Thymus (tissue), 11 donors: Measurements from ENCODE around the gene SHCBP1. TPM values are rescaled to one million over a fixed set of nuclear protein-coding genes. Genes with fewer than 3 reads are reported as not detected.

Experiments used
- DNase-seq, 9 donors: peaks; one replicate each; pipeline ENCODE4 v3.0.0-alpha.2; 2013; ENCODE audit warnings: low spot score in 9 of 9, low read depth in 6 of 9, missing footprints in 1 of 9
- H3K27ac ChIP-seq, 2 donors: one replicate each; pipeline ENCODE4 v1.5.1; 2013; ENCODE audit warnings: control low read depth in 1 of 2, low read depth in 1 of 2, low read length in 1 of 2, mild to moderate bottlenecking in 1 of 2, moderate library complexity in 1 of 2
- H3K27me3 ChIP-seq, 2 donors: one replicate each; pipeline ENCODE4 v1.5.1; 2013; ENCODE audit warnings: low read length in 1 of 2; ENCODE audit not compliant: control insufficient read depth in 2 of 2, insufficient read depth in 1 of 2
- H3K36me3 ChIP-seq, 2 donors: one replicate each; pipeline ENCODE4 v1.5.1; 2013; ENCODE audit warnings: low read length in 1 of 2, mild to moderate bottlenecking in 1 of 2, moderate library complexity in 1 of 2; ENCODE audit not compliant: control insufficient read depth in 2 of 2, insufficient read depth in 2 of 2
- H3K4me1 ChIP-seq, 2 donors: one replicate each; pipeline ENCODE4 v1.5.1; 2013; ENCODE audit warnings: low read length in 2 of 2; ENCODE audit not compliant: control insufficient read depth in 2 of 2, insufficient read depth in 2 of 2
- H3K4me3 ChIP-seq, 2 donors: one replicate each; pipeline ENCODE4 v1.5.1; 2013; ENCODE audit warnings: low read length in 2 of 2, control low read depth in 1 of 2, mild to moderate bottlenecking in 1 of 2
- H3K9me3 ChIP-seq, 2 donors: one replicate each; pipeline ENCODE4 v1.5.1; 2013; ENCODE audit warnings: low read length in 1 of 2, mild to moderate bottlenecking in 1 of 2; ENCODE audit not compliant: control insufficient read depth in 2 of 2, insufficient read depth in 1 of 2
- WGBS: extraction: QIAGEN DNeasy Blood & Tissue Kit; methylation state at CpG from one replicate; pipeline ENCODE4 v1.1.7; 2013; 5-methylcytosine and 5-hydroxymethylcytosine counted together
- polyA plus RNA-seq: library from polyadenylated mRNA; stranded (reverse); fragments of 200-250 nt; gene quantifications from one replicate; pipeline ENCODE4 v1.2.3, GENCODE V29; 2013
- total RNA-seq: library from RNA; stranded (reverse); fragments of 120-200 nt; gene quantifications from one replicate; pipeline ENCODE4 v1.2.4, GENCODE V29; 2013
- donor health status: healthy.

Gene SHCBP1
- total and polyA plus RNA-seq, 2 donors, result 5.2 to 11.1 TPM

DNA sequence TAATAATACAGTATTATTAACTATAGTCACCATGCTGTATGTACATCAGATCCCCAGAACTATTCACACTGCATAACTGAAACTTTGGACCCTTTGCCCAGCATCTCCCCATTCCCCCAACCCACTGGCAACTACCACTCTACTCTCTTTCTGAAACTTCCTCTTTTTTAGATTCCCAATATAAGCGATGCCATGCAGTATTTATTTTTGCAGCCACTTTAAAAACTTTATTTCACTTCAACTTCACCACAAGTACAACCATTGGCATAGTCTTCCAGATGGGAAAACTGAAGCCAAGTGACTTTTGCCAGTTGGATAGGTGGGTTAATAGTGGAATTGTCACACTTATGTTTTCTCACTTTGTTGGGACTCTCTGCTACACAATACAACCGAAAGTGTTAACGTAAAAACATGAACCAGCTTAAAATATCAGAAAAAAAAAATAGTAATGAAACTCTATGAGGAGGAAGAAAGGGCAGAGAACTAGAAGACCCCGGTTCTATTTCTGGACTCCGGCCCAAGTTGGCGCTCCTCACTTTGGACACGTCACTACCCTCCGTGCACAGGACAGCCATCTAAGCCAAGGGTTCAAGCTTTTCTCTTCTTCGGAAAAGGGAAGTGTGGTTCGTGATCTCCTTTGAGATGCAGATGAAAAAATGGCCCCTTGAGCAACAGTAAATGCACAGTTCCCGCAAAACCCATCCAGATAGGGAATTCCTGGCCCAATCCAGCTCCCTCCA, 743 bp downstream of the SHCBP1 start:
- 1% methylated on average over 11 of the region's 11 CpGs for WGBS
- H3K9me3 ChIP-seq, result no peaks in the 10 kb centered on the region
- peak in 3 of 9 donors; percentile 5 to 34 (median 10) for DNase-seq
- peaks cover 4 to 15% of the 10 kb centered on the region in 2 donors for H3K4me1 ChIP-seq
- H3K36me3 ChIP-seq, result peaks cover 10 to 11% of the 10 kb centered on the region in 2 donors
- peak overlapping the region; percentile 62 to 69 for H3K4me3 ChIP-seq
- H3K27ac ChIP-seq, result peak overlapping the region in 1 of 2 donors; percentile 77
- no peaks in the 10 kb centered on the region for H3K27me3 ChIP-seq

DNA sequence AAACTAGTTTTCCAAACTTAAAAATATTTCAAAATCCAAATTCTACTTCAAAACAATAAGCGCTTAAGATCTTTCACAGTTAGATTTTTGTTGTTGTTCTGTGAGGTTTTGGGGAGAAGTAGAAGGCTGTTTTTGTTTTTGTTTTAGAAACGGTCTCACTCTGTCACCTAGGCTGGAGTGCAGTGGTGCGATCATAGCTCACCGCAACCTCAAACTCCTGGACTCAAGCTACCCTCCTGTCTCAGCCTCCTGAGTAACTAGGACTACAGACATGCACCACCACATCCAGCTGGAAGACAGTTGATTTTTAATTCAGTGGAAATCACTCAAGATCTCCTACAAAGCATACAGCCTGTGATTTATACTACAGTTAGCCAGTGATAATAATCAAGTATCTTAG, 2.7 kb downstream of the SHCBP1 start:
- 98% methylated on average over 4 of the region's 4 CpGs for WGBS
- Histone ChIP-seq H3K36me3 (peaks cover 10 to 11% of the 10 kb centered on the region in 2 donors), H3K4me1 (peaks cover 4 to 15% of the 10 kb centered on the region in 2 donors), H3K4me3 (no peak overlapping the region), H3K27me3 (no peaks in the 10 kb centered on the region), H3K27ac (no peak overlapping the region), H3K9me3 (no peaks in the 10 kb centered on the region)
- DNase-seq, result no peak

DNA sequence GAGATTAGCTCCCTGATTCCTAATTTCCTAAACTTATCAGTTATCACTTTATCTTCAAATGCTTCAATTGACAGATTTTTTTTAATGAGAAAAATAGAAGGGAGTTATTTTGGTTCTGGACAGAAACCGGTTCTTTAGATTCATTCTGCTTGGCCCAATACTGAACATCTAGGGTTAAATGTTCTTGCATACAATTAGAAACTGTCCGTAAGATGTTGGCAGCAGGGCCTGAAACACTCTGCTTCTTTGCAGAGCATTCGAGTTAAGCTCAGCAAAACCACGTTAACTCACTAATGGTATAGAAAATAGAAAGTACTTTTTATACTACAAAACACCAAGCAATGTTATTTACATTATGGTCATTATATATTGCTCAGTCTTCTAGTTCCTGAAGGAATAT, 7.2 kb downstream of the SHCBP1 start:
- no peak overlapping the region for H3K27ac ChIP-seq
- DNase-seq, result no peak
- WGBS, result 92% methylated on average over 4 of the region's 4 CpGs

DNA sequence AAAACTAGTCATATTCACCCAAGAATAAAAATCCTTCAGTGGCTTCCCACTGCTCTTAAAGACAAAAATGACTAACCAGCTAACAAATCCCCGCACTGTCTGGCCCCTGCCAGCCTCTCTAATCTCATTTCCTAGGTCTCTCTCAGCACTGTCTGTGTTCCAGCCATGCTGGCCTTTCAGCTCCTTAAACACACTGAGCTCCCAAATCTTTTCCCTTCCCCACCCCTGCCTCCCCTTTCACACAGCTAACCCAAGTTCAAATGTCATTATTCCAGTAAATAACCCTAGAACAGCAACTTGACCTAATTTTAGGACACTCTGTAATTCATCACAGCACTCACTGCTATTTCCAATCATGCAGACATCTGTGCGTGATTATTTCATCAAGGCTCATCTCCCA, 7.8 kb downstream of the SHCBP1 start:
- peaks cover 16 to 25% of the 10 kb centered on the region in 2 donors for H3K36me3 ChIP-seq
- DNase-seq, result no peak
- H3K4me3 ChIP-seq, result no peak overlapping the region
- no peaks in the 10 kb centered on the region for H3K9me3 ChIP-seq
- no peak overlapping the region for H3K27ac ChIP-seq
- no peaks in the 10 kb centered on the region for H3K27me3 ChIP-seq
- WGBS, result 96% methylated on average over 2 of the region's 2 CpGs
- no peaks in the 10 kb centered on the region for H3K4me1 ChIP-seq

More for the DNA sequence above, 7.2 kb downstream of the SHCBP1 start:
- no peak overlapping the region for H3K4me3 ChIP-seq
- no peaks in the 10 kb centered on the region for H3K27me3 ChIP-seq
- no peaks in the 10 kb centered on the region for H3K9me3 ChIP-seq
- H3K36me3 ChIP-seq, result peaks cover 16 to 25% of the 10 kb centered on the region in 2 donors
- H3K4me1 ChIP-seq, result no peaks in the 10 kb centered on the region

DNA sequence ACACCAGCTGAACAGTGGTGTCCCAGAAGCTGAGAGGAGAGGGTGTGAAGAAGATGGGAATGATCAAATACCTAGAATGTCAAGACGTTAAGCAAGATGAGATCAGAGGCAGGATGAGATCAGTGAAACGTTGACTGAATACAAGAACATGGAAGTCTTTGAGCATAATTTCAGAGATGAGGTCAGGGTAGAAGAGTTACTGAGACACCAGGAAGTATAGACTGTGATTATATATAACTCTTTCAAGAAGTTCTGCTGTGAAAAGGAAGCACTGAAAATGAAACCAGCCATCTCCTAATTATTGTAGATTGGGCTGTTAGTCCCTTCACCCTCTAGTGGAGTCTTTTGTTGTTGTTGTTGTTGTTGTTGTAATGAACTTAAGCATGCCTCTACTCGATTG, 9.1 kb downstream of the SHCBP1 start:
- H3K4me3 ChIP-seq, result no peak overlapping the region
- H3K9me3 ChIP-seq, result no peaks in the 10 kb centered on the region
- no peak overlapping the region for H3K27ac ChIP-seq
- no peaks in the 10 kb centered on the region for H3K4me1 ChIP-seq
- no peaks in the 10 kb centered on the region for H3K27me3 ChIP-seq
- no peak for DNase-seq
- peaks cover 11 to 25% of the 10 kb centered on the region in 2 donors for H3K36me3 ChIP-seq
- WGBS, result 90% methylated on average over 3 of the region's 3 CpGs

DNA sequence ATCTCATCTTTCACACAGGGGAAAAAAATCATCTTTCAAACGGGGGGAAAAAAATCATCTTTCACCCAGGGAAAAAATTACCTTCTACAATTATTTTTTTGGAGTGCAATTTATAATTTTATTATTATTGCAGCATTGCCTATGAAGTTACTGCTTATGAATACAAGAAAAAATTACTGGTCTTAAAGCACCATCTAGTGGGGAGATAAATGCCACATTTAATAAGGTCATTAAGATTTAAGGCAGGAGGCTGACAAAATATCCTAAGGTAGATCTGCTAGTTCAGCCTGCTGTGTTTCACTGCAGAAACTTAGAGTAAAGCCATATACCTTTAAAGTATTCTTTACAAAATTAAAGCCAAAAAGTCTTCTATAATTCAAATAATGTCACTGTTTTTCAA, 13.7 kb downstream of the SHCBP1 start:
- Histone ChIP-seq H3K9me3 (no peaks in the 10 kb centered on the region), H3K27me3 (no peaks in the 10 kb centered on the region), H3K36me3 (peaks cover 11 to 14% of the 10 kb centered on the region in 2 donors), H3K4me1 (no peaks in the 10 kb centered on the region), H3K27ac (no peak overlapping the region), H3K4me3 (no peak overlapping the region)
- 75% methylated on average over 1 of the region's 1 CpG for whole genome bisulfite sequencing
- peak in 3 of 9 donors; percentile 6 to 48 (median 15) for DNase-seq

DNA sequence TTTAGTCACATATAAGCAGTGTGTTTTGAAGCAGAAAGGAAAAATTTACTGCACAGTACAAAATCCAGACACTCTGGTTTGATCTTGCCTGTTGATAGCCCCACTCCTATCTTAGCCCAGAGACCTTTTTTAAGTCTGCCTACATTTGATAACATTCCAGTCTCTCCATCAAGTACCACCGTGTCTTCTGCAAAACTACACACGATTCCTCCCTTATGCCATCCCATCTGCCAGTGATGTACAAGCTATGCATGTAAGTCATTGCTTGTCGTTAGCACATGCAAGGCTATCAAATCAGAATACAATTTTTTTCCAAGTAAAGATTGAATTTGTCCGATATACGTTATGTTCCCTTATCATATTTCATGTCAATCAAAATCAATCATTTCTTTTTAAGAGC, 14.9 kb downstream of the SHCBP1 start:
- H3K4me3 ChIP-seq, result no peak overlapping the region
- DNase-seq, result no peak
- no peaks in the 10 kb centered on the region for H3K9me3 ChIP-seq
- no peaks in the 10 kb centered on the region for H3K4me1 ChIP-seq
- H3K27ac ChIP-seq, result no peak overlapping the region
- H3K27me3 ChIP-seq, result no peaks in the 10 kb centered on the region
- peaks cover 11 to 12% of the 10 kb centered on the region in 2 donors for H3K36me3 ChIP-seq
- 98% methylated on average over 5 of the region's 5 CpGs for WGBS

DNA sequence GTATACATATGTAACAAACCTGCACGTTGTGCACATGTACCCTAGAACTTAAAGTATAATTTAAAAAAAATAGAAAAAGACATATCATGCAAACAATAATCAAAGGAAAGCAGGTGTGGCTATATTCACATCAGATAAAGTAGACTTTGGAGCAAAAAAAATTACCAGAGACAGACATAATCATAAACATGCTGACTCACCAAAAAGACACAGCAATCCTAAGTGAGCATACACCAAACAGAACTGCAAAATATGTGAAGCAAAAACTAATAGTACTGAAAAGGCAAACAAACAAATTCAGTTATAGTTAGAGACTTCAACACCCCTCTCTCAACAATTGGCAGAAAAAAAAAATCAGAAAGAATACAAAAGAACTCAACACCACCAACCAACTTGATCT, 29.9 kb downstream of the SHCBP1 start:
- Histone ChIP-seq H3K4me1 (no peaks in the 10 kb centered on the region), H3K36me3 (peaks cover 4 to 5% of the 10 kb centered on the region in 2 donors), H3K27ac (no peak overlapping the region), H3K27me3 (no peaks in the 10 kb centered on the region), H3K4me3 (no peak overlapping the region), H3K9me3 (no peaks in the 10 kb centered on the region)
- 100% methylated on average over 1 of the region's 1 CpG for WGBS
- no peak for DNase-seq

DNA sequence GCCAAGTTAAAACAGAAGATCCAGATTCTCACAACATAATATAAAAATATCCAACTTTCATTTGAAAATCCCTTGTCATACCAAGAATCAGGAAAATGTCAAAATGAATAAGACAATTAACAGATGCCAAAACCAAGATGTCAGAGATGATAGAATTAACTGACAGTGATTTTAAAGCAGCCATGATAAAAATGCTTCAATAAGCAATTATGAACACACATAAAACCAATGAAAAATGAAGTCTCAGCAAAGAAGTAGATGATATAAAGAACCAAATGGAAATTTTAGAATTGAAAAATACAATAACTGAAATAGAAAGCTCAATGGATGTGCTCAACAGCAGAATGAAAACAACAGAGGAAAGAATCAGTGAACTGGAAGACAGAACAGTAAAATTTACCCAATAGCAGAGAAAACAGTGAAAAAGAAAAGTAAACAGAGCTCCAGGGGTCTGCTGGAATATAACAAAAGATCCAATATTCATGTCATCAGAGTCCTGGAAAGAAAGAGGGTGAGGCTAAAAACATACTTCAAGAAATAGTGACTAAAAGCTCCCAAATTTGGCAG, 35.1 kb downstream of the SHCBP1 start:
- Histone ChIP-seq H3K27ac (no peak overlapping the region), H3K27me3 (no peaks in the 10 kb centered on the region), H3K4me1 (no peaks in the 10 kb centered on the region), H3K9me3 (no peaks in the 10 kb centered on the region), H3K4me3 (no peak overlapping the region), H3K36me3 (peaks cover 10 to 12% of the 10 kb centered on the region in 2 donors)
- no peak for DNase-seq
